ENCODE data around the gene NKG7. TPM values are rescaled to one million over a fixed set of nuclear protein-coding genes. Genes with fewer than 3 reads are reported as not detected.

NKG7 gene
- total and polyA plus RNA-seq, 2 of the 13 experiments (the other 11 are each of a cell fraction or from before 2014, with no cell fraction given): 0.40 TPM; not detected in 1

DNA sequence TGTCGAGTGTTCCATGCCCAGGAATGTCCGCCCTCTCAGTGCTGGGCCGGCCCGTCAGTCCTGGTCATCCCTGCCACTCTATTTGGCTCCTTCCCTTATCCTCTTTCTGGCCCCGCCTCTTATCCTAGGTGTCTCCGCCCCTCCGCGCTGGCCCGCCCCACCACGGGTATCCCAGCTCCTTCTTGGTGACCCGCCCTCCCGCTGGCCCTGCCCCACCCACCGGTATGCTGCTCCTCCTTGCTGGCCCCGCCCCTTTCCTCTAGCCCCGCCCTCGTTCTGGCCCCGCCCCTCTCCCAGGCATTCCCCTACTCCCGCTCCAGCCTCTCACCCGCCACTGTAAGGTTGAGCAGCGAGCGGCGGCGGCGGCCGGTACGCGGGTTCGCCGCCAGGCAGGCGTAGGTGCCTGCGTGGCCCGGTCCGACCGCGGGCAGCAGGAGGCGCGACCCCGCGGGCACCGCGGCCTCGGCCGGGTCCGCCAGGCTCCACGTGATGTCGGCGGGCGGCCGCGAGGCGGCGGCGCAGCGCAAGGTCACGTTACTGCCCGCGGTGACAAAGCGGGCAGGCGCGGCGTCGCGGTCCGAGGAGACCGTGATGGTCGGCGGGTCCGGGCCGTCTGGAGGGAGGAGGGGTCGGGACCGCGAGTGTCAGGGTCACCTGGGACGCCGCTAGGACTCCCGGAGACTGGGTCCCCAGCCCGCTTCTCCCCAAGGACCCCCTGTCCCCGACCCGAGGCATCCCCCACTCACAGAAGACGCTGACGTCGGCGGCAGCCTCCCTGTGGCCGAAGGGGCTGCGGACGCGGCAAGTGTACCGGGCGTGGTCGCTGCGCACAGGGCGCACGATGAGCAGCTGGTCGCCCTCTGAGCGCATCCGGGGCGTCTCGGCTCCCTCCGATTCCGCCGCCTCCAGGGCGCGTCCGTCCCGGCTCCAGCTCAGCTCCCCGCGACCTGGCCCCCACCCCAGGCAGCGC, 32.5 kb downstream of the NKG7 start (continued):
- TF ChIP-seq HNF1B (CRISPR knock-in tag; IDR thresholded peaks at IDR 0.05) (no peak), ZNF644 (CRISPR knock-in tag; IDR thresholded peaks at IDR 0.05; ENCODE audit: low read depth) (no peak), MTA3 (CRISPR knock-in tag; IDR thresholded peaks at IDR 0.05) (no peak), HOXA3 (CRISPR knock-in tag; IDR thresholded peaks at IDR 0.05) (peak; percentile 71), ZNF724P (CRISPR knock-in tag; IDR thresholded peaks at IDR 0.05; ENCODE audit: borderline replicate concordance) (no peak), NBN (conservative IDR thresholded peaks at IDR 0.05) (no peak), ZNF136 (CRISPR knock-in tag; IDR thresholded peaks at IDR 0.05; ENCODE audit: low read depth) (no peak), GFI1 (CRISPR knock-in tag; IDR thresholded peaks at IDR 0.05; ENCODE audit: borderline replicate concordance) (no peak), SNRNP70 (IDR thresholded peaks at IDR 0.05; ENCODE audit: low read depth, low read length) (no peak), ZSCAN31 (CRISPR knock-in tag; IDR thresholded peaks at IDR 0.05; ENCODE audit: low read depth) (no peak), RBM22 (optimal IDR thresholded peaks at IDR 0.05; ENCODE audit: low read length) (no peak), PPARG (CRISPR knock-in tag; conservative IDR thresholded peaks at IDR 0.05) (no peak), ZNF33B (CRISPR knock-in tag; IDR thresholded peaks at IDR 0.05) (no peak), MATR3 (CRISPR knock-in tag; IDR thresholded peaks at IDR 0.05) (no peak), ZBTB42 (CRISPR knock-in tag; IDR thresholded peaks at IDR 0.05) (no peak), TRAFD1 (CRISPR knock-in tag; IDR thresholded peaks at IDR 0.05; ENCODE audit: borderline replicate concordance) (no peak), NKX3-1 (CRISPR knock-in tag; IDR thresholded peaks at IDR 0.05) (no peak), HES4 (CRISPR knock-in tag; IDR thresholded peaks at IDR 0.05; ENCODE audit: borderline replicate concordance) (no peak), SMAD9 (CRISPR knock-in tag; IDR thresholded peaks at IDR 0.05) (no peak), KDM6A (CRISPR knock-in tag; IDR thresholded peaks at IDR 0.05; ENCODE audit: low read depth) (no peak), JDP2 (CRISPR knock-in tag; IDR thresholded peaks at IDR 0.05; ENCODE audit: borderline replicate concordance) (no peak), SPEN (CRISPR knock-in tag; IDR thresholded peaks at IDR 0.05; ENCODE audit: low read depth) (no peak)
- TF ChIP-seq, protein P1, sequence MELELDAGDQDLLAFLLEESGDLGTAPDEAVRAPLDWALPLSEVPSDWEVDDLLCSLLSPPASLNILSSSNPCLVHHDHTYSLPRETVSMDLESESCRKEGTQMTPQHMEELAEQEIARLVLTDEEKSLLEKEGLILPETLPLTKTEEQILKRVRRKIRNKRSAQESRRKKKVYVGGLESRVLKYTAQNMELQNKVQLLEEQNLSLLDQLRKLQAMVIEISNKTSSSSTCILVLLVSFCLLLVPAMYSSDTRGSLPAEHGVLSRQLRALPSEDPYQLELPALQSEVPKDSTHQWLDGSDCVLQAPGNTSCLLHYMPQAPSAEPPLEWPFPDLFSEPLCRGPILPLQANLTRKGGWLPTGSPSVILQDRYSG (CRISPR knock-in tag; IDR thresholded peaks at IDR 0.05): no peak
- TF ChIP-seq, protein P2, sequence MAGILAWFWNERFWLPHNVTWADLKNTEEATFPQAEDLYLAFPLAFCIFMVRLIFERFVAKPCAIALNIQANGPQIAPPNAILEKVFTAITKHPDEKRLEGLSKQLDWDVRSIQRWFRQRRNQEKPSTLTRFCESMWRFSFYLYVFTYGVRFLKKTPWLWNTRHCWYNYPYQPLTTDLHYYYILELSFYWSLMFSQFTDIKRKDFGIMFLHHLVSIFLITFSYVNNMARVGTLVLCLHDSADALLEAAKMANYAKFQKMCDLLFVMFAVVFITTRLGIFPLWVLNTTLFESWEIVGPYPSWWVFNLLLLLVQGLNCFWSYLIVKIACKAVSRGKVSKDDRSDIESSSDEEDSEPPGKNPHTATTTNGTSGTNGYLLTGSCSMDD (CRISPR knock-in tag; IDR thresholded peaks at IDR 0.05): no peak
- TF ChIP-seq, protein P3, sequence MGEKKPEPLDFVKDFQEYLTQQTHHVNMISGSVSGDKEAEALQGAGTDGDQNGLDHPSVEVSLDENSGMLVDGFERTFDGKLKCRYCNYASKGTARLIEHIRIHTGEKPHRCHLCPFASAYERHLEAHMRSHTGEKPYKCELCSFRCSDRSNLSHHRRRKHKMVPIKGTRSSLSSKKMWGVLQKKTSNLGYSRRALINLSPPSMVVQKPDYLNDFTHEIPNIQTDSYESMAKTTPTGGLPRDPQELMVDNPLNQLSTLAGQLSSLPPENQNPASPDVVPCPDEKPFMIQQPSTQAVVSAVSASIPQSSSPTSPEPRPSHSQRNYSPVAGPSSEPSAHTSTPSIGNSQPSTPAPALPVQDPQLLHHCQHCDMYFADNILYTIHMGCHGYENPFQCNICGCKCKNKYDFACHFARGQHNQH (CRISPR knock-in tag; IDR thresholded peaks at IDR 0.05): no peak

Data from HepG2 (cell line).